H1 (cell line): ENCODE results near the gene KRAS.

ENCODE experiments used
- ASH2L ChIP-seq: fragments of 200-600, 300-600 bp; sonication (generic); IDR thresholded peaks from one replicate; pipeline ENCODE4 v1.7.1; 2017; ENCODE audit warnings: low read length
- BCL11A ChIP-seq, 2 experiments: IDR thresholded peaks; one replicate each; pipeline ENCODE4 v1.6.1; 2011; ENCODE audit warnings: low read depth in 2 of 2, low read length in 2 of 2, mild to moderate bottlenecking in 2 of 2
- CBX5 ChIP-seq: fragments of 300-800, 300-1000 bp; sonication (generic); IDR thresholded peaks from 2 replicates; pipeline ENCODE4 v1.7.1; 2016; ENCODE audit warnings: antibody characterized with exemption, low read length, low read depth
- CBX8 ChIP-seq: fragments of 300-800, 300-1000 bp; sonication (generic); IDR thresholded peaks from 2 replicates; pipeline ENCODE4 v1.7.1; 2016; ENCODE audit warnings: low read depth, low read length, borderline replicate concordance
- CREB1 ChIP-seq: IDR thresholded peaks from 2 replicates; pipeline ENCODE4 v1.6.1; 2012; ENCODE audit warnings: inconsistent platforms
- EP300 ChIP-seq, 2 experiments: IDR thresholded peaks; 1 replicate in 1 of 2; 2 replicates in 1 of 2; pipeline ENCODE4 v1.6.1; 2011 to 2012; ENCODE audit warnings: low read depth in 2 of 2, low read length in 2 of 2, mild to moderate bottlenecking in 2 of 2, borderline replicate concordance in 1 of 2, inconsistent platforms in 1 of 2, moderate library complexity in 1 of 2
- EZH2 ChIP-seq: fragments of 200-600 bp; sonication (generic); IDR thresholded peaks from 2 replicates; pipeline ENCODE4 v1.7.1; 2012; ENCODE audit warnings: low read depth, mild to moderate bottlenecking, moderate library complexity, low read length, inconsistent platforms; ENCODE audit not compliant: severe bottlenecking
- JUN ChIP-seq: IDR thresholded peaks from 2 replicates; pipeline ENCODE4 v1.6.1; 2011; ENCODE audit warnings: low read depth, mild to moderate bottlenecking, improper control_type of control experiment, low read length
- POLR2A ChIP-seq, 2 experiments: IDR thresholded peaks; 1 replicate in 1 of 2; 2 replicates in 1 of 2; pipeline ENCODE4 v1.6.1; 2011; ENCODE audit warnings: low read depth in 2 of 2, low read length in 2 of 2, mild to moderate bottlenecking in 2 of 2; ENCODE audit errors: control extremely low read depth in 1 of 2
- POLR2AphosphoS5 ChIP-seq: IDR thresholded peaks from 2 replicates; pipeline ENCODE4 v1.6.1; 2011; ENCODE audit warnings: low read depth, low read length
- TCF12 ChIP-seq: IDR thresholded peaks from 2 replicates; pipeline ENCODE4 v1.6.1; 2011; ENCODE audit warnings: low read depth, mild to moderate bottlenecking, low read length
- TF ChIP-seq, protein P1 (sequence below), 3 experiments: IDR thresholded peaks; 1 replicate in 2 of 3; 2 replicates in 1 of 3; pipeline versions ENCODE4 v1.5.1 to v1.6.1; 2011; ENCODE audit warnings: low read length in 3 of 3, mild to moderate bottlenecking in 3 of 3, inconsistent platforms in 2 of 3, low read depth in 1 of 3, moderate library complexity in 1 of 3; ENCODE audit not compliant: insufficient read depth in 1 of 3; ENCODE audit errors: control extremely low read depth in 1 of 3

DNA sequence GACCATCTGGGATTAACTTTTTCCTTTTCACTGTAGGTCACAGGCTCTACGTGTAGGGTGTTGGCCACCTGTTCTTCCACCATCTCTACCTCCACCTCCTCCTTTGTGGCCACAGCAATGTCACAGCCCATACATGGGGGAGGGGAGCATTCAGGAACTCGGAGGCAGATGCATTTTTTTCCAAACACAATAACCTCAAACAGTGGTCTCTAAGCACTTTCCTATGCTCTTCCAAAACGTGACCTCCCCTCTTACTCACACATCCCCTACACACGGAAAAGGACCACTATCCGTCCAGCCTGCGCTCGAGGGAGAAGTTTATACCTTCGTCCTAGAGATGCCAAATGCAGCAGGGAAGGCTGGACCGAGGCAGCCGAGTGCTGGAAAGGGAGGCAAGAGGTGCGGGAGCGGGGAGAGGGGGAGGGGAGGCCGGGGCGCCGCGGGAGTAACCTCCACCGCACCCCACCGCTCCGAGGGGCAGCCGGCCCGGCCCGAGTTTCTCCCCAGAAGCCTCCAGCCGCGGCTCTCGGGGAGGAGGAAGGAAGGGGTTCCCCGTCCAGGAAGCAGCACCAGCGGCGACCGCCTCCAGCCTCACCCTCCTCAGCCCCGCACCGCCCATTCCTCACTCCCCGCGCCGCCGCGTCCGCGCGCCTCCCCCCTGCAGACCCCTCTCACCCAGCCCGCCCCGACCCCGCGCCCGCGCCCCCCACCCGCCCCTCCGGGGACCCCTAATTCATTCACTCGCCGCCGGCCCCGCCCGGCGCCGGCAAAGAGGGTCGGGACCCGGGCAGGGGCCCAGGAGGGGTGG lies 594 bp downstream of the KRAS start:
- TF ChIP-seq EZH2 (no peak), CBX5 (no peak), POLR2A (IDR thresholded peaks at IDR 0.05; ENCODE audit: control extremely low read depth in 1 of 2, low read depth in 2 of 2, low read length in 2 of 2) (0 out of 3 replicates have a peak, but pooled peaks of 1 of the 2 experiments have one; percentile 21), TCF12 (no peak), EP300 (IDR thresholded peaks at IDR 0.05; ENCODE audit: borderline replicate concordance in 1 of 2, low read depth in 2 of 2, low read length in 2 of 2) (no peak), CBX8 (no peak), POLR2AphosphoS5 (no peak), ASH2L (no peak), BCL11A (IDR thresholded peaks at IDR 0.05; ENCODE audit: low read depth in 2 of 2, low read length in 2 of 2) (no peak), JUN (no peak), CREB1 (no peak)
- TF ChIP-seq, protein P1, sequence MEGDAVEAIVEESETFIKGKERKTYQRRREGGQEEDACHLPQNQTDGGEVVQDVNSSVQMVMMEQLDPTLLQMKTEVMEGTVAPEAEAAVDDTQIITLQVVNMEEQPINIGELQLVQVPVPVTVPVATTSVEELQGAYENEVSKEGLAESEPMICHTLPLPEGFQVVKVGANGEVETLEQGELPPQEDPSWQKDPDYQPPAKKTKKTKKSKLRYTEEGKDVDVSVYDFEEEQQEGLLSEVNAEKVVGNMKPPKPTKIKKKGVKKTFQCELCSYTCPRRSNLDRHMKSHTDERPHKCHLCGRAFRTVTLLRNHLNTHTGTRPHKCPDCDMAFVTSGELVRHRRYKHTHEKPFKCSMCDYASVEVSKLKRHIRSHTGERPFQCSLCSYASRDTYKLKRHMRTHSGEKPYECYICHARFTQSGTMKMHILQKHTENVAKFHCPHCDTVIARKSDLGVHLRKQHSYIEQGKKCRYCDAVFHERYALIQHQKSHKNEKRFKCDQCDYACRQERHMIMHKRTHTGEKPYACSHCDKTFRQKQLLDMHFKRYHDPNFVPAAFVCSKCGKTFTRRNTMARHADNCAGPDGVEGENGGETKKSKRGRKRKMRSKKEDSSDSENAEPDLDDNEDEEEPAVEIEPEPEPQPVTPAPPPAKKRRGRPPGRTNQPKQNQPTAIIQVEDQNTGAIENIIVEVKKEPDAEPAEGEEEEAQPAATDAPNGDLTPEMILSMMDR (IDR thresholded peaks at IDR 0.05; ENCODE audit: control extremely low read depth in 1 of 3, insufficient read depth in 1 of 3, low read depth in 1 of 3, low read length in 3 of 3) = no peak
